H1 (cell line): ENCODE measurements around the gene PLCB2. TPM values are rescaled to one million over a fixed set of nuclear protein-coding genes. Genes with fewer than 3 reads are reported as not detected.

Source experiments
- CTCF ChIA-PET: fragments of 300-600 bp; sonication (Branson Sonifier 250); formaldehyde crosslinking; loops from one replicate; lab custom pipeline; 2021; ENCODE audit not compliant: partially characterized antibody; lab: Charles Lee
- POLR2A ChIA-PET: fragments of 300-600 bp; sonication (Branson Sonifier 250); formaldehyde crosslinking; loops from one replicate; lab custom pipeline; 2021; ENCODE audit warnings: inconsistent platforms; ENCODE audit not compliant: partially characterized antibody; lab: Charles Lee
- DNase-seq, 2 experiments: peaks; one replicate each; pipeline versions ENCODE4 v3.0.0 to v3.0.0-alpha.2; 2010 to 2022; ENCODE audit warnings: low spot score in 2 of 2, low read depth in 1 of 2, mixed read lengths in 1 of 2
- FAIRE-seq: peaks from 2 replicates; lab custom pipeline; 2011; peaks lifted over from hg19 to GRCh38; lab: Jason Lieb, UNC
- H2AFZ ChIP-seq: 2 replicates; pipeline ENCODE4 v1.8.1; 2012; ENCODE audit warnings: low read length, inconsistent platforms
- H2AK5ac ChIP-seq: 2 replicates; pipeline ENCODE4 v1.6.1; 2013; ENCODE audit warnings: low read depth, low read length
- H2BK120ac ChIP-seq: replicated peaks from 2 replicates; pipeline ENCODE3; 2013; ENCODE audit warnings: low read depth, low read length, inconsistent platforms
- H2BK12ac ChIP-seq: 2 replicates; pipeline ENCODE4 v1.6.1; 2013; ENCODE audit warnings: low read depth, low read length
- H2BK15ac ChIP-seq: 2 replicates; pipeline ENCODE4 v1.6.1; 2013; ENCODE audit warnings: low read length
- H2BK20ac ChIP-seq: 2 replicates; pipeline ENCODE4 v1.6.1; 2013; ENCODE audit warnings: low read length
- H2BK5ac ChIP-seq: 2 replicates; pipeline ENCODE4 v1.6.1; 2013; ENCODE audit warnings: low read depth, low read length
- H3K14ac ChIP-seq: 2 replicates; pipeline ENCODE4 v1.6.1; 2013; ENCODE audit warnings: inconsistent platforms; ENCODE audit not compliant: insufficient read length
- H3K18ac ChIP-seq: 2 replicates; pipeline ENCODE4 v1.6.1; 2013; ENCODE audit warnings: low read length; ENCODE audit errors: extremely low read depth
- H3K23ac ChIP-seq: 2 replicates; pipeline ENCODE4 v1.6.1; 2013; ENCODE audit warnings: inconsistent platforms; ENCODE audit not compliant: insufficient read length
- H3K23me2 ChIP-seq: 2 replicates; pipeline ENCODE4 v1.6.1; 2013; ENCODE audit warnings: low read depth, low read length
- H3K27ac ChIP-seq: 2 replicates; pipeline ENCODE4 v1.6.1; 2011; ENCODE audit warnings: low read depth, low read length, inconsistent platforms
- H3K27me3 ChIP-seq, 4 experiments: replicated peaks in 1 of 4; 1 replicate in 1 of 4; 2 replicates in 3 of 4; pipeline versions ENCODE4 v1.6.1 to v1.8.1; 2011 to 2013; ENCODE audit warnings: low read length in 3 of 4, mild to moderate bottlenecking in 3 of 4, inconsistent platforms in 2 of 4, mixed read lengths in 2 of 4, moderate library complexity in 1 of 4; ENCODE audit not compliant: control insufficient read depth in 3 of 4, insufficient read depth in 3 of 4; ENCODE audit errors: extremely low read depth in 1 of 4
- H3K36me3 ChIP-seq, 4 experiments: 2 replicates each; pipeline versions ENCODE4 v1.6.1 to v1.8.1; 2011 to 2013; ENCODE audit warnings: mild to moderate bottlenecking in 4 of 4, low read length in 3 of 4, moderate library complexity in 2 of 4, control low read depth in 1 of 4, inconsistent platforms in 1 of 4; ENCODE audit not compliant: insufficient read depth in 4 of 4, control insufficient read depth in 2 of 4
- H3K4ac ChIP-seq: replicated peaks from 2 replicates; pipeline ENCODE3; 2013; ENCODE audit warnings: low read length, low read depth, mixed read lengths, inconsistent platforms; ENCODE audit not compliant: insufficient read length
- H3K4me1 ChIP-seq, 4 experiments: replicated peaks in 1 of 4; 1 replicate in 1 of 4; 2 replicates in 3 of 4; pipeline versions ENCODE4 v1.6.1 to v1.8.1; 2011 to 2013; ENCODE audit warnings: low read length in 3 of 4, inconsistent platforms in 2 of 4, mixed read lengths in 1 of 4; ENCODE audit not compliant: insufficient read depth in 4 of 4, control insufficient read depth in 3 of 4
- H3K4me2 ChIP-seq, 2 experiments: 2 replicates each; pipeline versions ENCODE4 v1.6.1 to v1.8.1; 2011 to 2013; ENCODE audit warnings: low read depth in 2 of 2, low read length in 2 of 2, control low read depth in 1 of 2, inconsistent platforms in 1 of 2, mild to moderate bottlenecking in 1 of 2; ENCODE audit not compliant: insufficient read depth in 1 of 2
- H3K4me3 ChIP-seq, 4 experiments: fragments of 200-600, 300-600 bp in 1 of 4; sonication (generic), shearing (Covaris generic), sonication (Bioruptor Twin) in 1 of 4; 2 replicates each; pipeline versions ENCODE4 v1.5.1 to v1.8.1; 2011 to 2016; ENCODE audit warnings: low read length in 4 of 4, low read depth in 3 of 4, control low read depth in 2 of 4, inconsistent platforms in 2 of 4, mild to moderate bottlenecking in 2 of 4, mixed read lengths in 1 of 4, moderate library complexity in 1 of 4; ENCODE audit not compliant: insufficient read depth in 2 of 4; ENCODE audit errors: extremely low read depth in 1 of 4
- H3K56ac ChIP-seq: replicated peaks from 2 replicates; pipeline ENCODE3; 2013; ENCODE audit warnings: low read depth, mild to moderate bottlenecking, mixed read lengths, low read length, inconsistent platforms; ENCODE audit not compliant: insufficient read length
- H3K79me1 ChIP-seq: 2 replicates; pipeline ENCODE4 v1.6.1; 2013; ENCODE audit warnings: low read depth, low read length, control low read depth
- H3K79me2 ChIP-seq, 2 experiments: 2 replicates each; pipeline versions ENCODE4 v1.6.1 to v1.8.1; 2012 to 2013; ENCODE audit warnings: low read length in 2 of 2, mild to moderate bottlenecking in 2 of 2, inconsistent platforms in 1 of 2; ENCODE audit not compliant: insufficient read depth in 2 of 2, control insufficient read depth in 1 of 2
- H3K9ac ChIP-seq, 4 experiments: replicated peaks in 1 of 4; 1 replicate in 1 of 4; 2 replicates in 3 of 4; pipeline versions ENCODE4 v1.6.1 to v1.8.1; 2011 to 2013; ENCODE audit warnings: low read depth in 3 of 4, low read length in 3 of 4, control low read depth in 2 of 4, mild to moderate bottlenecking in 2 of 4, moderate library complexity in 2 of 4, inconsistent platforms in 1 of 4; ENCODE audit errors: extremely low read depth in 1 of 4
- H3K9me3 ChIP-seq, 2 experiments: 2 replicates each; pipeline versions ENCODE4 v1.6.1 to v1.8.1; 2012 to 2013; ENCODE audit warnings: mild to moderate bottlenecking in 2 of 2, moderate library complexity in 2 of 2, control low read depth in 1 of 2, inconsistent platforms in 1 of 2, low read depth in 1 of 2, low read length in 1 of 2, mixed read lengths in 1 of 2; ENCODE audit not compliant: insufficient read depth in 2 of 2
- H4K20me1 ChIP-seq, 2 experiments: replicated peaks in 1 of 2; 2 replicates each; pipeline versions ENCODE3 to v1.8.1; 2011 to 2013; ENCODE audit warnings: inconsistent platforms in 2 of 2, low read length in 2 of 2, mild to moderate bottlenecking in 1 of 2; ENCODE audit not compliant: insufficient read depth in 2 of 2, control insufficient read depth in 1 of 2
- H4K5ac ChIP-seq: 2 replicates; pipeline ENCODE4 v1.6.1; 2013; ENCODE audit warnings: low read length, low read depth, mixed read lengths, inconsistent platforms; ENCODE audit not compliant: insufficient read length
- H4K8ac ChIP-seq: 2 replicates; pipeline ENCODE4 v1.8.0; 2013; ENCODE audit warnings: mild to moderate bottlenecking, moderate library complexity, low read length, inconsistent platforms; ENCODE audit not compliant: insufficient read depth; ENCODE audit errors: extremely low read depth
- H4K91ac ChIP-seq: replicated peaks from 2 replicates; pipeline ENCODE3; 2013; ENCODE audit warnings: low read length, mixed read lengths, inconsistent platforms; ENCODE audit not compliant: insufficient read length
- ATF2 ChIP-seq: IDR thresholded peaks from 2 replicates; pipeline ENCODE4 v1.6.1; 2012; ENCODE audit warnings: low read length, inconsistent platforms
- CREB1 ChIP-seq: IDR thresholded peaks from 2 replicates; pipeline ENCODE4 v1.6.1; 2012; ENCODE audit warnings: inconsistent platforms
- CTCF ChIP-seq, 3 experiments: IDR thresholded peaks; 1 replicate in 2 of 3; 2 replicates in 1 of 3; pipeline versions ENCODE4 v1.5.1 to v1.6.1; 2011; ENCODE audit warnings: low read length in 3 of 3, mild to moderate bottlenecking in 3 of 3, inconsistent platforms in 2 of 3, low read depth in 1 of 3, moderate library complexity in 1 of 3; ENCODE audit not compliant: insufficient read depth in 1 of 3; ENCODE audit errors: control extremely low read depth in 1 of 3
- RAD21 ChIP-seq, 2 experiments: IDR thresholded peaks in 1 of 2; conservative IDR thresholded peaks in 1 of 2; 2 replicates each; pipeline ENCODE4 v1.6.1; 2011; ENCODE audit warnings: low read depth in 2 of 2, low read length in 2 of 2, improper control_type of control experiment in 1 of 2, inconsistent platforms in 1 of 2, mild to moderate bottlenecking in 1 of 2, moderate library complexity in 1 of 2
- WGBS, 2 experiments: shearing (Covaris generic) in 1 of 2; methylation state at CpG; one replicate each; pipeline versions ENCODE4 v1.1.6 to v1.1.7; 2013 to 2015; ENCODE audit warnings: low lambda C conversion rate in 2 of 2, mixed read lengths in 2 of 2, inconsistent platforms in 1 of 2, low coverage in 1 of 2, missing lambda C conversion rate in 1 of 2; ENCODE audit not compliant: insufficient replicate concordance in 2 of 2, insufficient coverage in 1 of 2, insufficient read length in 1 of 2; ENCODE audit errors: extremely low coverage in 1 of 2, missing lambda C conversion rate in 1 of 2; 5-methylcytosine and 5-hydroxymethylcytosine counted together
- polyA plus RNA-seq, 7 experiments: library from polyadenylated mRNA; depleted of rRNA in 3 of 7; stranded (reverse) in 5 of 7; unstranded in 2 of 7; fragments of >200 nt in 5 of 7; fragments of 200-250 nt in 2 of 7; gene quantifications; 1 replicate in 5 of 7; 2 replicates in 1 of 7; 4 replicates in 1 of 7; pipeline versions ENCODE4 v1.2.1 to v1.2.3, GENCODE V29; 2011 to 2013; ENCODE audit warnings: missing spikeins in 2 of 7, mixed read lengths in 2 of 7
- total RNA-seq: library from RNA; stranded (reverse); fragmentation: NEBNext Ultra II Directional; extraction: Animal tissue kit (Norgen Biotek cat#: 25700); gene quantifications from 2 replicates; pipeline ENCODE4 v1.2.1, GENCODE V29; 2021

The PLCB2 gene
- total and polyA plus RNA-seq, 2 of the 8 experiments (the other 6 are each of a cell fraction or from before 2014, with no cell fraction given) = 7.2 to 8.4 TPM

GRCh38 chr15:40344631-40345120 is 36.9 kb upstream of the PLCB2 start:
- H3K4me1 ChIP-seq = peaks cover 0 to 18% (median 10%) of the 10 kb centered on the region in 4 experiments; a peak in 6 of 7 replicates
- 0 out of 2 replicates have a peak overlapping the region, but pooled peaks have one; percentile 55 for H2BK20ac ChIP-seq
- no peak overlapping the region for H2BK15ac ChIP-seq
- peak in 1 of 2 experiments; percentile 83 for DNase-seq
- H3K23me2 ChIP-seq = no peaks in the 10 kb centered on the region
- 45% methylated on average over 10 of the region's 15 CpGs; no CpG with 5 or more reads in 1 of the 2 experiments for WGBS, 2 experiments
- no peak overlapping the region for H4K91ac ChIP-seq
- H3K9ac ChIP-seq = no peak overlapping the region
- no peak overlapping the region for H2AK5ac ChIP-seq
- H4K20me1 ChIP-seq = no peaks in the 10 kb centered on the region
- H3K23ac ChIP-seq = no peak overlapping the region
- no peak overlapping the region for H2BK120ac ChIP-seq
- H3K27me3 ChIP-seq = no peaks in the 10 kb centered on the region
- no peak overlapping the region for H4K5ac ChIP-seq
- H3K79me1 ChIP-seq = no peaks in the 10 kb centered on the region
- H2AFZ ChIP-seq = no peak overlapping the region
- peak overlapping the region; percentile 36; the same call in 1 of the 2 replicates for H4K8ac ChIP-seq
- no peak overlapping the region for H3K56ac ChIP-seq
- no peaks in the 10 kb centered on the region for H3K36me3 ChIP-seq
- H3K9me3 ChIP-seq = no peaks in the 10 kb centered on the region
- 0 out of 2 replicates have a peak overlapping the region, but pooled peaks have one; percentile 39 for H2BK12ac ChIP-seq
- no peak overlapping the region for H3K4ac ChIP-seq
- POLR2A ChIA-PET = interaction anchor here (0.8 to 2.5 kb wide), 6 partner anchors 8 to 131 kb away, joined by 3 to 8 read pairs (median 4); no protein-coding TSS in a partner anchor
- H2BK5ac ChIP-seq = 0 out of 2 replicates have a peak overlapping the region, but pooled peaks have one; percentile 35
- H3K4me2 ChIP-seq = no peak overlapping the region
- peak overlapping the region; percentile 48 for H3K18ac ChIP-seq
- H3K27ac ChIP-seq = no peak overlapping the region
- TF ChIP-seq CTCF (IDR thresholded peaks at IDR 0.05; ENCODE audit: control extremely low read depth in 1 of 3, insufficient read depth in 1 of 3, low read depth in 1 of 3, low read length in 3 of 3) = peak; percentile 88 to 94 (median 89)
- TF ChIP-seq RAD21 (IDR thresholded peaks at IDR 0.05 in 1 of 2, conservative IDR thresholded peaks at IDR 0.05 in 1 of 2; ENCODE audit: low read depth in 2 of 2, low read length in 2 of 2) = peak; percentile 82 to 85
- TF ChIP-seq CREB1 = 0 out of 2 replicates have a peak, but pooled peaks have one; percentile 12
- no peak for TF ChIP-seq ATF2
- CTCF ChIA-PET = interaction anchor here (1.0 to 27.4 kb wide), 16 partner anchors 8 to 97 kb away, joined by 3 to 584 read pairs (median 14); partner anchors contain the start of genes ANKRD63, DISP2, INAFM2 and IVD
- no peak overlapping the region for H3K4me3 ChIP-seq
- no peaks in the 10 kb centered on the region for H3K79me2 ChIP-seq
- FAIRE-seq = peak; percentile 65
- no peak overlapping the region for H3K14ac ChIP-seq
